ENCODE measurements around the gene DUSP10.

DUSP10 gene

DNA sequence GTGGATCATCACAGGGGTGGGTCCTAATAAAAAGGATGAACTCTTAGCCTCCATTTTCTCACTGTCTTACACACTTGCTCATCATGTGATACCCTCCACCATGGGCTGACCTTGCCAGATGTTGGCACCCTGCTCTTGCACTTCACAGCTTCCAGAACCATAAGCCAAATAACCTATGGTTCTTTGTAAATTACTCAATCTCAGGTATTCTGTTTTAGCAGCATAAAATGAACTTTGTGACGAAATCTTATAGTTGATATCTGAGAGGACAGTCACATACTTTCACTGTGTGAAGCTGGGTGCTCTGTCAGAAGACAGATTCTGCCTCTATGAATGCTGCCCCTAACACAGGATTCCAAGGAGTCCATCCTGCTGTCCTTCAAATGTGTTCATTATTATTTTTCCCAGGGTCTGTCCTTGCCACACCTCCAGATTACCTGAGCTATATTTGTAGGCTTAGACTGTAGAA, 13.8 kb downstream of the DUSP10 start:
- no peak for DNase-seq

DNA sequence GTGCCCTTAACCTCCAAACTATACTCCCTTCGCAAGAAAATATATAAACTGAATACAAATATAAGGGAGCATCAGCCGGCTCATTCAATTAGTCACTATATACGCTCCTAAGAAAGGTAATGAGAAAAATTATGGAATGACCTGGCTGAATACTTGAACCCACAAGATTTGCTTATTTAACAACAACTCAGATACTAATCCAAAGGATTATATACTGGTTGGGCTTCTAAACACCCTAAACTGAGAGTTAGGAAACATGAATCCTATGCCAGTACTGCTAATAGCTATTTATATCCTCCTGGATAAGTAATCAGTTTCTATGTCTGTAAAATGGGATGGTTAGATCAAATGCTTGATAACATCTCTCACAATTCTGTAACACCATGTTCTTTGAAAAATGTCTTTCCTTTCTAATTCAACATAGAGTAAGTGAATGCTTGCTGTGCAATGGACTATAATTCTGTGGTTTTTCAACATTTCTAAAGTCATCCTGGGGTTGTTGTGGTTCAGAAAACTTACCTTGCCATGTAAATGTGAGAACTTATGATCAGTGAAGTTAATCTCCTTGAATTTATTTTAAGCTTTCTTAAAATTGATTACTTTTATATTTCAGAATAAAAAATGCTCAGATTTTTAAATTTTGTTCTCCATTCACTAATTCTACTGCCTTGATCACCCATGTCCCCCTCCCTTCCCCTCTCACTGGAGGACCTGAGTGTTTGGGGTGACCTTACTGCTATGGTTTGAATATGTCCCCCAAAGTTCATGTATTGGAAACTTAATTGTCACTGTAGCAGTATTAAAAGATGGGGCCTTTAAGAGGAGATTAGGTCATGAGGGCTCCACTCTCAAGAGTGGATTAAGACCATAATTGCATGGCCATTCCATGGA, 14.5 kb downstream of the DUSP10 start:
- no peak for DNase-seq

DNA sequence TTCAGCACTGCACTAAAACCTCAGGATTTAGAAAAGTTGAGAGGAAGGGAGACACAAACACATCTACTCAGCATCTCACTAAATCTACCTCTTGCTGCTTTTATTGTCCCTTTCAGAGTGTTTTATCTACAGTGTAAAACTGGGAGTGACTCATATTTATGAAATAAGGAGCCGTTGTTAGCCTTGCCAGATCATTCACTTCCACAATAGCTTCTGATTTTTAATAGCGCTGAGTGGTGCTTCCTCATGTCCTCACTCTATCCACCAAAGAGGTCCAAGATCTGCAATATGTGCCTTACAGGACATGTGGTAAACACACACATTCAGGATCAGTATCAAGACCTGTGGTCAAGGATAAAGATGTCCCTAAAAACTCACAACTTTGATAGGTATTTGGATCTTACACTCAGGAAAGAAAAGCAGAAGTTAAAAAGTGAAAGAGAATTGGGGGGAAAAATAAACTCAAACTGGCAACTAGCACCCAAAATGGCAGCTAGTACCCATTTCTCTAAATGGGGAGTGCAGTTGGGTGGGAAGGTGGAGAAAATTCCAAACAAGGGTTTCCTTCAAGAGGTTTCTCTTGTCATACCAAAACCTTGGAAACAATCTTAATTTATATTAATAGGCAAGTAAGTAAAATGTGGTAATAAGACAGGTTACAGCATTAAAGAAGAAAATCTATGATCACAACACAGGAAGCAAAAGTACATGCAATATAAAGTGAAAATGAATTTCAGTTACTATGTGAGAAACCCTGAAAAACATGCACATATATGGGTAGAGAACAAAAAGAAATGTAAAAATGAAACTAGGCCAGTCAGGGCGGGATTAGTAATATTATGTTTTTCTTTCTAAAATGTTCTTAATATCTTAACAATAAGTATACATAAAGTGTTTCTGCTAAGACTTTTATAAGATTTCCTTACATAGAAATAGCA, 15.9 kb downstream of the DUSP10 start:
- no peak for DNase-seq

DNA sequence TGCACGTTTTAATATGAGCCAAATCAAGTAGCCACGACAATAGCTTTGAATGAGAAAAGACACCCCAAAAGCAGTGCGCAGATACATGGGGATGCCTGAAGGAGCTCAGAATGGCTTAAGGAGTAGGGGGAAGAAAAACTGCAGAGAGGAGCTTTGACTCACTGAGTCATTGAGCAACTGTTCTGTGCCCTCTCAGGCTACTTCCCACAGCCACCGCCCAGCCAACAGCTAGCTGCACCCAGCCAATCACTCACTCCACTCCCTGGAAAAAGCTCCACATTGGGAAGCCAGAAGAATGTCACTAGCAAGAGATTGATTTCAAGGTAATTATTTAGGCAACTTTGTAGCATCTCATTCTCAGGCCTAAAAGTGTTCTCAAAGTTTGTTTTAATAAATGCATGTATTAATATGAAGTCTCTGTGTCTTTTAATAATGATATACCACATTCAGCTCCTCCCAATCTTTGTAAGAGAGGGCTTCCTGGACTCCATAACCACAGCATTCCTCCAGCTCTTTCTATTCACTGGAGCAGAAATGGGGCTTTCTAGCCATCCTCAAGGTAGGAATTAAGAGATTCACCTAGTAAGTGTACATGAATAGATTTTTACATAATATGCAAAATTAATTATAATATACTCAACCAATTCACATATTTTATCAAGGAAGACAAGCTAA, 16.8 kb downstream of the DUSP10 start:
- no peak for DNase-seq

DNA sequence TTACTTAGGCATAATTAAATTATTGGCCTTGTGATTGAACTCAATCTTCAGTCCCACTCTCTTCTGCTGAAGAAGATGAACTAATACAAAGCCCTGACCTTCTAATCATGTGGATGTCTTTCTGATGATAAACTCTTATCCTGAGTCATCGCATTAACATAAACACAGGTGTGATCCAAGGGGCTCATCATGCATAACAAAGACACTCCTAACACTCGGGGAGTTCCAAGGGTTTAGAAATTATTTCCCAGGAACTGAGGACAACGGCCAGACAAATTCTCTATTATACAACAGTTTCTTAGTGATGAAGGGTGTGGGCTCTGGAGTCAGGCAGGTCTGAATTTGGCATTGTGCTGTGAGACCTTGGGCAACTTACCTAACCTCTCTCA, 18.0 kb downstream of the DUSP10 start:
- no peak for DNase-seq

DNA sequence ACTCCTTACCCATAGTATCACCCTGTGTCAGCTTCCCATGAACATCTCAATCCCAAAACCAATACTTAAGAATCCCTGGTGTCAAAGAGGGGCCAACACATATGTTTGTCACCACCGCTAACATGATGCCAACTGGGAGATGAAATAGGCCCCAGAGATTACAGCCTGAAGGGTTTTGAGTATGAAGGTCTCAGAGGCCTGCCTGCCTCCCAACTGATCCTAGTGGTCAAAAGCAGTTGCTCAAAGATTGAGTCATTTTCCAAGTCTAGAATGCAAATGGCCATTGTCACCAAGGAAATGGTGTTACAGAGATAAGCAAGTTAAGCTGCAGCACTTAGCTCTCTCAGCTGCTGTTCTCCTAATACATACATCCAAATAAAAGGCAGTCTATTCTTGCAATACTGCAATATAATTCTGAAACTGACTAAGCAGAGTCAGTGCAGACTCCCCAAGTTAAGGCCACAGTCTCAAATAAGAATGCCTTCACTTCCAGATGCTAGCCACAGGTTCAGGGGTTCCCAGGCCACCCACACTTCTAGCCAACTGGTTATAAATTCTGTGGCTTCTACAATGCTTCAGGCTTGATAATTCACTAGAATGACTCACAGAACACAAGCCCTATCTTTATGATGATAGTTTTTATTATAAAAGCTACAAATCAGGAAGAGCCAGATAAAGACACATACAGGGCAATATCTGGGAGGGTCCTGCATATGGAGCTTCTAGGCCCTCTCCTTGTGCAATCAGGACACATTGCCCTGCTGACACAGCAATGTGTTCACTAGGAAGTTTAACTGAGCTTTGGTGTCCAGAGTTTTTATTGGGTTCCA, 18.7 kb downstream of the DUSP10 start:
- no peak for DNase-seq

DNA sequence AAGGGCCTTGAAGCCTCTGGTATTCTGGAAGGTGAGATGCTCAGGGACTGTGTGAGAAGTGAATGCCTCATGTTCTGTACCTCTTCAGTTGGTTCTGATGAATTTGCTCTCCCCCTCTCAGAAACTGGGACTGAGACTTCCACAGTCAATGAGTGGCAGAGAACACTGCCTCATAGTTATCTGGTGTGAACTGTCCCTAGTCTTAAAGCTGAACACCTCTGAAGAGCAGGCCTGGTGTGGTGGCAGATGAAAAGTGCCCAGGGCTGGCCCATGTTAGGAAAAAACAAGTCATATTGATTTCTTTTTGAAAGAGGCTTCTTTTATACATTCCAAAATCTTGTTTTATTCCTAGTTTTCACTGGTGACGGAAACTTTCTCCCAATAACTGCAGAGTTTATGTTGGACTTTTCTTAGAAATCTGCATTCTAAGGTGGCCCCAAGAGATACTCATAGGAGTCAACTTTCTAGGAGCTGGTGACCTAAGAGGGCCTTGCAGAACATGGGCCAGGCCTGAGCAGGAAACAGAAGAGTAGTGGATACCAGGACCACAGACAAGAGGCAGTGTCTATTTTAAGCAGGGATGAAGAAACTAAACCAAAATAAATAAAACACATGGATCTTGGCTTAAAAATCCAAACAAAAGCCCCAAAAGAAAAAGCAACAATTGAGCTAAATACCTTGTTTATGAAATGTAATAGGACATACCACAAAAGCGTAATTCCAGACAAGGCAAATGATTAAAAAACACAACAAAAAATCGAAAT, 19.5 kb downstream of the DUSP10 start:
- no peak for DNase-seq

DNA sequence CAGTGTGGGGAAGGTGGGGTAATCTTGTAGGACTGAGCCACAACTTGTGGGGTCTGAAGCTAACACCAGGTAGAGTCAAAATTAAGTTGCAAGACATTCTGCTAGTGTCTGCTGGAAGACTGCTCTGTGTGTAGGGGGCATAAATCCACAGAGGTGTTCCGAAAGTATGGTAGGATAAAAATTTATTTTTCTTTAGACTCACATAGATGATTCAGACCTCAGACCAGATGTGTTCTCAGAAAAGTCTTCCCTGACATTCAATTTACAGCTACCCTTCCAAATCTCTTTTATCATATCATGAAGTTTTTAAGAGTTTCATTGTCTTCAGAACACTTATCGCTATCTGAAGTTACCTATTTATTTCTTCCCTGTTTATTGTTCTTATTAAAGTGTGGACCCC, 21.3 kb downstream of the DUSP10 start:
- no peak for DNase-seq

DNA sequence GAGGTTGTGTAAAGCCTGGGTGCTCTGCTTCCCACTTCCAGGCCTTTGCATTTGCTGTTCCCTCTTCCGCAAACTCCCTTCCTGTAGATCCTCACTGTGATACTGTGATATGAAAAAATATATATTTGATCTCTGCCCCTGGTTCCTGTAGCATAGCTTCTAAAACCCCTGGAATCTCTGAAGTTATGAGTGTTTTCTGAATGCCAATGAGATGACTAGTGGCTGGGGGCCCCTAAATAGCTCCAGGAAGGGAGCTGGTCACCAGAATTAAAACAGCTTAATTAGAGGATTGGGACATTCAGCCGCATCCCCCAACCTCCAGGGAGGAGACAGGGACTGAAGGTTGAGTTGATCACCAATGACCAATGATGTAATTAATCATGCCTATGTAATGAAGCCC, 21.9 kb downstream of the DUSP10 start:
- no peak for DNase-seq

DNA sequence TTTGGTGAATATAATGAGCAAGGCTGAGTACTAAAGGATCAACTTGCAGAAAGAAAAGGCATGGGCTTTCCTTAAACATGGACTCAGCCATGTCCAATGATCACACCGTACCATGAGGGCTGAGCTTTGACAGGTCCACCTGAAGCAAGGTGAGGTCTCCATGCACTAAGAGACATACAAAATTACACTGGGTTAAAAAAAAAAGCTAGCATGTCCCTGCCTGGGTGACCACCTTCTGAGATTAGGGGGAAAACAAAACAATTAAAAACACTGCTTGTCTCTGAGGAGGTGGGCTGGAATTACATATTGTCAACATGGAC, 22.7 kb downstream of the DUSP10 start:
- DNase-seq = no peak

DNA sequence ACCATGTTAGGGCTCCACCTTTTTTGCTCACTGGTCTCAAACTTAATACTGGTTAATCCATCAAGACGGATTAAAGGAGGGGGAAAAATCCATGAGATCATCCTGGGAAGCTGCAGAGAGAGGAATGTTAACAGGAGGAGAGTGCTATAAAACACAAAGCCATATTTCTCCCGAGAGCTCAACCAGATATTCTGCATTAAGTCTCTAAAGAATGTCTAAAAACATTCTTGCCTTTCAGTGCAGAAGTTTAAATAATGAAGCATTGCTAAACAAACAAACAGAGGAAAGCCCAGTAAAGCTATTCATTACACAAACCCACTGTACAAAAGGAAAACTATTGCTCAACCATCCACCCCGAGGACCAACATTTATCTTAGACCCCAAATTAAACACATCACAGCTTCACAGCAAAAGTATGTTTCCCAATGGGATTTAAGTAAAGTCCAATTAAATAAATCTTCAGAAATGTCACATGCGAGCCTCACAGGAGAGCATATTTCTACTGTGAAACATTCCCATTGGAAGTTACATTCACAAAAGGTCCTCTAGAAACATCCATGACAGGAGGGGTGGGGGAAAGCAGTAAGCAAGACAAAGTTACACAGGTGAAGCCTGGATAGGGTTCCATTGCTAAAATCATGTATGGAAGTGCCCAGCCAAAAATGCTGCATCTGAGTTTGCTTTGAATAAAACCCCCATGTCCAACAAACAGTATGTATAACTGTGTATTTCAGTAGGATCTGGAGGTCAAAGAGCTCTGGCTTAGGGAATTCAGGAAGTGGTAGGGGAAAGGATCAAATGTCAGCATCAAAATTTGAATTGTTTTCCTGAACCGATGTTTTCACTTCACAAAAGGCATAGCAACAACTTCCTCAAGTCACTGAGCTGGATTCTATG, 23.3 kb downstream of the DUSP10 start:
- no peak for DNase-seq

DNA sequence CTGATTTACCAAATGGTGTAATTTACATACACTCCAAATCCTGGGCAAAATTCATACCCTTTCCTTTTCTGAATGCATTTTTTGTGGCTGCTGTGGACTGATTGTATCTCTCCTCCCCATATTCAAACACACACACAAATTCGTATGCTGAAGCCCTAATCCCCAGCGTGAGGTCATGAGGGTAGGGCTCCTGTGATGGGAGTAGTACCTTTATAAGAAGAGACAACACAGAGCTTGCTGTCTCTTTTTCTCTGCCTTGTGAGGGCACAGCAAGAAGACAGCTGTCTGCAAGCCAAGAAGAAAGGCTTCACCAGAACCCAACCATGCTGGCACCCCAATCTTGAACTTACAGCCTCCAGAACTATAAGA, 24.4 kb downstream of the DUSP10 start:
- no peak for DNase-seq

DNA sequence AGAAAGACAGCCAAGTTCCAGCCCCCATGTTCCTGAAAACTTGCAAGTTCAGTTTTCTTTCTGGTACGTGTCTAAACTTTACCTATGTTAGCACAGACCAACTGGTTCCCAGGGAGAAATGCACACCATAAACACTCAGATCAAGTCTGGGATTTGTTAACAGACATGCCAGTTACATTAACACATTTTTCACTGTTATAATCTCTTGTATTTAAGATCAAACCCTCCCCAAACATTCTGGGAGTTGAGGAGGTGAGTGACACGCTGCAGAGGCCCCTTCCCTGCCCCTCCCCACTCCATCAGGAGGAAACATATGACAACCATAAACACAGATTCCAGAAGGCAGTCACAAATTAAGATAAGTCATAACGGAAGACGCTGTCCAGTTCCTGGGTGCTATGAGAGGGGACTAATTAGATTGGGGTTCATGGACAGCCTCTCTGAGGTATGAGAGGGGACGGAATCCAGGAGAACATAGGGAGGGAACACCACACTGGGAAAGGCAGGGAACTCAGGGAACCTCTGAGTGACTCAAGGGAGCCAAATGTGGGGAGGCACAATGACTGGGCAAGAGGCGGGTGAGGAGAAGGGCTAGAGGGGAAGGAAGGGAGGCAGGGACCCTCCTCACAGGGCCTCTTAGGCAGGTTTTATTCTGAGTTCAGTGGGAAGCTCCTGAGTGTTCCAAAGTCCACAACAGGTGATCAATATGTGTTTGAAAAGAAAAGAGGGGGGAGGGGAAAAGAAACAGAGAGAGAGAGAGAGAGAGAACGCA, 25.0 kb downstream of the DUSP10 start:
- no peak for DNase-seq

DNA sequence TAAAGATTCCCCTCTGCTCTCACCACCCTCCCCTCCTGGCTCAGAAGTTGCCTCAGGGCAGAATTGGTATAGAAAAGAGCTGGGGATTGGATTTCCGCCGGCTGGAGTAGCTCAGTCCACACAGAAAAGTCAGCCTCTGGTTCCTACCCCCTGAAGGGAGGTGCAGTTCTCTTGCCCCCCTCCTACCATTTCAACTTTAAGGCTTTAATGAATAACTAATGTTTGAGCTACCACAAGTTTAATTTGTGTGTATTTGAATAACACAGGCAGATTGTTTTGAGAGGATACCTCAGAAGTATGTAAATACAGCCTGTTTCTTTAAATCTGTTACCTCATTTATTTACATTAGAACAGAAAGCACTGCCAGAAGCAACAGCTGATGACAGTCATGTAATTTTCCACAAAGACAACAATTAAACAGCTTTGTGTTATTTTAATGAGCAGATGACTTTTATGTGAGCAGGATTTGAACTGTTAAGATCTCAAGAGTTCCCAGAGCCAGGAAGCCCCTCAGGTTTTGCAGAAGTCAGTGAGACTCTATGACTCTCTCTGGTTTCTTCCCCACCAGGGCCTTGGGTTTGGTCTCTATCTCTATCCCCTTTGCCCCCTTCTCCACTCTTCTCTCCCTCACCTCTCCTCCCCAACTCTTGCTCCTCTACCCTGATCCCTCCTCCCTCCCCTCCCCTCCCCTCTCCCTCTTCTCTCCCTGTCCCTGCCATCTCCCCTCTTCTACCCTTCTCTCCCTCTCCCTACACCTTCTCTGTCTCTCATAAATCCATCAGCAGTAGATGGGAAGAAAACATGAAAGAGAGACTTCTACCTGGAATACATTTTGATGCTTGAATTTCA, 26.3 kb downstream of the DUSP10 start:
- peak; percentile 85 for DNase-seq

DNA sequence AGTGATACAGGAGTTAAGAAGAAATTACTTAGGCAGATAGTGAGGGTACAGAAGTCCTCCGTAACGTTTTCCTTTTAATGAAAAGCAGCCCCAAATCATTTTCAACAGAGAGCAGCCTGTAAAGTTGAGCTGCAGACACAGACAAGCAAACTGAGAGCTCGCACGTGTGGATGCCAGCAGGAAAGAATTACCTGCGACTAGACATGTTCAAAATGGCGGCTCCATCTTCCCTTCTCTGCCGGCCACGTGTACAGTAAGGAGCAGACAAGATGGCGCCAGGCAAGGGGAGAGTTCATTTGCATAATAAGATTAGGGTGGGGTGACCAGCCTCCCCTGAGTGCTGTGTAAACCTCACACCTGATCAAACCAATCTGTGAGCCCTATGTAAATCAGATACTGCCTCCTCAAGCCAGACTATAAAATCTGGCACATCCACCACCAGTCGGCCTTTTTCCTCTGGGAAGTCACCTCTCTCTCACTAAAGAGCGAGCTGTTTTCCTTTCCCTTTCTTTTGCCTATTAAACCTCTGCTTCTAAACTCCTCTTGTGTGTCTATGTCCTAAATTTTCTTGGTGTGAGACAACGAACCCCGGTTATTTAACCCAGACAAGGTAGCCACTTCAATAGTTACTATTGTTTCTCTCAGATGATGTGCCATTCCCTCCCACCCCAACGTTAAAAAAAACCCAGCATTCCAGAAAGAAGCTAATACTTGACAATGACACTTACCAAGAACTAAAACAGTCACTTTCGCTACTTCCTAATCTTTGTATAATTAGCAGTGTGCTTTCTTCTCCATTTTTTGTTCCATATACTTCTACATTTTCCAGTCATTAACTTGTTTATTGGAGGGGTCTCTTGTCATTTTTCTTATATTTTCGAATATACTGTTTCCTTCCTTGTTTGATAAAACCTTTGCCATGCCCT, 27.4 kb downstream of the DUSP10 start:
- DNase-seq = peak; percentile 74

DNA sequence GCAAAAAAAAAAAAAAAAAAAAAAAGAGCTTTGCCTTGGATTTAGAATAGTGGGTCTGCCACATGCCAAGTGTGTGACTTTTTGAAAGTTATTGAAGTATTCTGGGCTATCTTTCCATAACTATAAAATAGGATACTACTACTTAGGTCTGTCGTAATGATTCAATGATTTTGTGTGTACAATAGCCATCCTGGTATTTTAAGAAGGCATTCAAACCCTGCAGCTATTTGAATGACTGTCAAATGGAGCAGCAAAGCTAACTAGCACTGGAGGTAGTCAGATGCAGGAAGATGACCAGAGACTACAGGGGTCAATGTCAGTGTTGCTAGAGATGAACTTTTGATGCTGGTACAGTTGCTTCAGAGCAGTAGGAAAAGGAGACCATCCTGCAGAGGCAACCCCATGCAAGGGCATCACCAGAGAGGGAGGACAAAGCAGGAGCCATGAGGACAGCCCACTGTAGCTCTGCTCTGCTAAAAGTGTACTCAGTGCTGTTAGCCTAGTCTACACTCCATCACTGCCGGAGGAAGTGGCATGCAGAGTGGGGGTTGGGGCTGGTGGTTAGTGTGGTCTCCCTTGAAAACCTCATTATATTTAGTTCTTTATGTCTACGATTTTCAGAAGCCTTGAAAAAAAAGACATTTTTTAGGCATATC, 29.0 kb downstream of the DUSP10 start:
- DNase-seq = no peak

DNA sequence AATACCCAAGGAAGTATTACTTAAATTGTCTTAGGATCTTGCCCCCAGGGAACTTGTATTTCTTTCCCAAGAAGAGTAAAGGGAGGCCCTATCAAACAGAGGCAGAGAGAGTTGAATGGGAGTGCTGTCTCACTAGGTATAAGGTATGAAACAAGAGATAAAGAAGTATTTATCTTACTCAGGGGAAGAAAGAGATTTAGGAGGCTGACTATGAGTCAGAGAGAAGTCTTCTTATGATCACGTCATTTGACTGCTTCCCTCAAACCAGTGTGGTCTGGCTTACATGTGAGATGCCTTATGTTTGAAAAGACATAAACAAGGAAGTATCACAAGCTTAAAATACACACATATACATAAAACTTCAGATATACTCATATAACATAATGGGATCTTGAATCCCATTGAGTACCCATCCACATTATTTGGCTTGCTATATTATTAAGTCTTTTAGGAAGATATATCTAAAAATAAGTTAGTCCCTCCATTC, 29.6 kb downstream of the DUSP10 start:
- DNase-seq = no peak

All from NCI-H1436 (cell line).